Retina (tissue), 1 donor: ENCODE results near the gene SLC22A31.
"Not testable (repeated sequence)": the region's sequence is repeated elsewhere in the genome, so short reads cannot be mapped to it uniquely, and the experiment has no call there.

Source experiments
- DNase-seq: peaks from one replicate; pipeline ENCODE4 v3.0.0-alpha.2; 2016

SLC22A31 gene

GRCh38 chr16:89192956-89193575, 7.3 kb downstream of the SLC22A31 start:
- DNase-seq, result no peak

GRCh38 chr16:89192186-89192955, 8.0 kb downstream of the SLC22A31 start:
- DNase-seq, result peak; percentile 70

DNA sequence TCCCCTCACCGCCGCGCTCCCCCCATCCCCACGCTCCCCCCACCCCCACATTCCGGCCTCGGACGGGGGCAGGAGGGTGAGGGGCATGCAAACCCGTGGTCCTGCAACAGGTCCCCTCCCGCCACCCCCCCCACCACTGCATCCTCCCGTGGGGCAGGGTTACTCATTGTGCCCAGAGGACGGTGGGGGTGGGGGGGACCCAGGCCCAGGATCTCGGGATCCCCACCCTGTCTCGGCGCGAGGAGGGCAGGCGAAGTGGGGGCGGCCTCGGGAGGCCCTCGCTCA, 8.5 kb downstream of the SLC22A31 start:
- DNase-seq, result no peak

DNA sequence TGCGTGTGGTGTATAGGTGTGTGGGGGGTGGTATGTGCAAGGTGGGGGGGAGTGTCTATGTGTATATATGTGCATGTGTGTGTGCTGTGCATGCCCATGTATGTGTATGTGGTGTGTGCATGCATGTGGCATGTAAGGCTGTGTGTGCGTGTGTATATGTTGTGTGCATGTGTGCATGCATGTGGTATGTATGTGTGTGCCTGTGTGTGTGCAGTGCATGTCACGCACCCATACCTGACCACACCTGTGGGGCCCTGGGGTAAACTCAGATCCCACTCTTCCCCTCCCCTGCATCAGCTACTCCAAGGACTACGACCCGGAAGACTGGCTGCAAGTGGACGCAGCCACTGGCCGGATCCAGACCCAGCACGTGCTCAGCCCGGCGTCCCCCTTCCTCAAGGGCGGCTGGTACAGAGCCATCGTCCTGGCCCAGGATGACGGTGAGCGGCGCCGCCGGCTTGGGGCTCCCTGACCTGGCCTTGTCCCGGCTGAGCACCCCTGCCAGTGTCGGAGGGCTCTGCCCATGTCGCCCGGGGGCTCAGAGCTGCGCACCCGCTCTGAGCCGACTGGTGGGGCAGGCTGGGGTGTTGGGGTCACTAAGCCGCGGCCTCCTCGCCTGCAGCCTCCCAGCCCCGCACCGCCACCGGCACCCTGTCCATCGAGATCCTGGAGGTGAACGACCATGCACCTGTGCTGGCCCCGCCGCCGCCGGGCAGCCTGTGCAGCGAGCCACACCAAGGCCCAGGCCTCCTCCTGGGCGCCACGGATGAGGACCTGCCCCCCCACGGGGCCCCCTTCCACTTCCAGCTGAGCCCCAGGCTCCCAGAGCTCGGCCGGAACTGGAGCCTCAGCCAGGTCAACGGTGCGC, 9.1 kb downstream of the SLC22A31 start:
- DNase-seq, result peak; percentile 3

- DNase-seq, result peak; percentile 19
Measured at GRCh38 chr16:89190150-89190958, 10.0 kb downstream of the SLC22A31 start.

DNA sequence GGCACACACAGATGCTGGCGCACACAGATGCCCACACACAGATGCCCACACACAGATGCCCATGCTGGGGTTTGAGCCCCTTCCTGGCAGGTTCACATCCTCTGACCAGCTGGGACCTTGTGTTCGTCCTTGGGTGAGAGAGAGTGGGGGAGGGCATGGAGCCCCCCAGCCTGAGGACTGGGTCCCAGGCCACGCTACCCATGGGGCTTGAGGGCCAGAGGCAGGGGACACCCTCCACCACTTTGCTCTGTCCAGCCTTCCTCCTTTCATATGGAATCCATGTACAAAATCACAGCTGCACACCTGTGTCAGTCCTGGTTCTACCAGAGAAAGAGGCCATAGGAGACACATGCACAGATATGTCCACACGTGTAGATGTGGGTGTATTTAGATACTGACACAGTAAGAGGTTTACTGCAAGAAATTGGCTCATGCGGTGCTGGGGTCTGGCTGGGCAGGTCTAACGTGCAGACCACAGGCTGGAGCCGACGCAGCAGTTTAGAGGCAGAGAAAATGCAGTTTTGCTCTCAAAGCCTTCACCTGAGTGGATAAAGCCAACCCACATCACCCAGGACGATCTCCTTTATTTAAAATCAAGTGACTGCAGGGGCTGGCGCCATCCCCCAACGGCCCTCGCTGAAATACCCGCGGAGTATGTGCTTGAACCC, 10.8 kb downstream of the SLC22A31 start:
- peak; percentile 6 for DNase-seq

GRCh38 chr16:89188471-89189357, 11.6 kb downstream of the SLC22A31 start:
- not testable (repeated sequence) for DNase-seq

GRCh38 chr16:89187770-89188392, 12.5 kb downstream of the SLC22A31 start:
- no peak for DNase-seq

- peak; percentile 80 for DNase-seq
Measured at GRCh38 chr16:89187032-89187769, 13.1 kb downstream of the SLC22A31 start.

DNA sequence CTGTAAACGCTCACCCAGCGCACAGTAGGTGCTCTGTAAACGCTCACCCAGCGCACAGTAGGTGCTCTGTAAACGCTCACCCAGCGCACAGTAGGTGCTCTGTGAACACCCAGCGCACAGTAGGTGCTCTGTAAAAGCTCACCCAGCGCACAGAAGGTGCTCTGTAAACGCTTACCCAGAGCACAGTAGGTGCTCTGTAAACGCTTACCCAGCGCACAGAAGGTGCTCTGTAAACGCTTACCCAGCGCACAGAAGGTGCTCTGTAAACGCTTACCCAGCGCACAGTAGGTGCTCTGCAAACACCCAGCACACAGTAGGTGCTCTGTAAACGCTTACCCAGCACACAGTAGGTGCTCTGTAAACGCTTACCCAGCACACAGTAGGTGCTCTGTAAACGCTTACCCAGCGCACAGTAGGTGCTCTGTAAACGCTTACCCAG, 13.7 kb downstream of the SLC22A31 start:
- DNase-seq, result peak; percentile 17

DNA sequence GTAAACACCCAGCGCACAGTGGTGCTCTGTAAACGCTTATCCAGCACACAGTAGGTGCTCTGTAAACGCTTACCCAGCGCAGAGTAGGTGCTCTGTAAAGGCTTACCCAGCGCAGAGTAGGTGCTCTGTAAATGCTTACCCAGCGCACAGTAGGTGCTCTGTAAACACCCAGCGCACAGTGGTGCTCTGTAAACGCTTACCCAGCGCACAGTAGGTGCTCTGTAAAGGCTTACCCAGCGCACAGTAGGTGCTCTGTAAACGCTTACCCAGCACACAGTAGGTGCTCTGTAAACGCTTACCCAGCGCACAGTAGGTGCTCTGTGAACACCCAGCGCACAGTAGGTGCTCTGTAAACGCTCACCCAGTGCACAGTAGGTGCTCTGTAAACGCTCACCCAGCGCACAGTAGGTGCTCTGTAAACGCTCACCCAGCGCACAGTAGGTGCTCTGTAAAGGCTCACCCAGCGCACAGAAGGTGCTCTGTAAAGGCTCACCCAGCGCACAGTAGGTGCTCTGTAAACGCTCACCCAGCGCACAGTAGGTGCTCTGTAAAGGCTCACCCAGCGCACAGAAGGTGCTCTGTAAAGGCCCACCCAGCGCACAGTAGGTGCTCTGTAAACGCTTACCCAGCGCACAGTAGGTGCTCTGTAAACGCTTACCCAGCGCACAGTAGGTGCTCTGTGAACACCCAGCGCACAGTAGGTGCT, 14.3 kb downstream of the SLC22A31 start:
- DNase-seq, result not testable (repeated sequence)

- no peak for DNase-seq
Measured at GRCh38 chr16:89184933-89185794, 15.2 kb downstream of the SLC22A31 start.

- no peak for DNase-seq
Measured at GRCh38 chr16:89184677-89184932, 15.7 kb downstream of the SLC22A31 start.

DNA sequence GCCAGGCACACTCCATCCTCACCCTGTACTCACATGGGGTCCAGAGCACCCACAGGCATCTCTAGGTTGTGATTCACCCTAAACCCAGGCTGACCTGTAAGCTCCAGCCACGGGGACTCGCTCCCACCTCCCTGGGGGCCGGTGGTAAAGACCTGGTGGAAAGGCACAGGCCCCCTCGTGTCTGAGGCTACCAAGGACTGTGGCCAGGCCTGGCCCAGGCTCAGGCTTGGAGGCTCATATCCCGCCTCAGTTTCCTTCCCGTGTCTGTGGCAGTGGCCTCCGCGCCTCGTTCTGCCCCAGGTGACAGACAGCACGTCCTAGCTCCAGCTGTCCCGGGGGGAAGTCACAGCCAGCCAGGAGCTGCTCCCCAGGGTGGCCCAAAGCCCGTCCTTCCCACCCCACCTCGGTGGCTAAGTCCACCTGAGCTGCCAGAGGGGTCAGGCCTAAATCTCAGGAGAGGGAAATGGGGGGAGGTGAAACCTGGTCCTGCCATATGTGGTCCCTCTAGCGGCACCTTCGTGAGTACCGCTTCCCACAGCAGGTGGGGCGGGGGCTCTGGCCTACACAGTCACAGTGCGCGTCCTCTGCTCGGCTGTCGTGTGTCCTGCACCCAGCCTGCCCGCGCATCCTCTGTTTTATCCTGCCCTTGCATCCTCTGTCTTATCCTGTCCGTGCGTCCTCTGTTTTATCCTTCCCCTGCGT, 16.2 kb downstream of the SLC22A31 start:
- no peak for DNase-seq

DNA sequence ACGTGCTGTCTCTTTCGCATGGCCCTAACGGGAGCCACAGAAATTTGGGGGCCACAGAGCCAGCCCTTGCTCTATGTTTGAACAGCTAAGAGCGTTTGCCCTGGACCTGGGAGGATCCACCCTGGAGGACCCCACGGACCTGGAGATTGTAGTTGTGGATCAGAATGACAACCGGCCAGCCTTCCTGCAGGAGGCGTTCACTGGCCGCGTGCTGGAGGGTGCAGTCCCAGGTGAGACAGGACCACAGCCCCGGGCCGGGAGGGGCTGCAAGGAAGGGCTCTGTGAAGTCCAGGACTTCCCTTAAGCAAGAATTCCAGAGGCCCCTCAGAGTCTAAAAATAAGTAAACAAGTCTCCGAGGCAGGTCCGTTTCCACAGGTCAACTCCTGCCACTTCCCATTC, 16.9 kb downstream of the SLC22A31 start:
- no peak for DNase-seq

DNA sequence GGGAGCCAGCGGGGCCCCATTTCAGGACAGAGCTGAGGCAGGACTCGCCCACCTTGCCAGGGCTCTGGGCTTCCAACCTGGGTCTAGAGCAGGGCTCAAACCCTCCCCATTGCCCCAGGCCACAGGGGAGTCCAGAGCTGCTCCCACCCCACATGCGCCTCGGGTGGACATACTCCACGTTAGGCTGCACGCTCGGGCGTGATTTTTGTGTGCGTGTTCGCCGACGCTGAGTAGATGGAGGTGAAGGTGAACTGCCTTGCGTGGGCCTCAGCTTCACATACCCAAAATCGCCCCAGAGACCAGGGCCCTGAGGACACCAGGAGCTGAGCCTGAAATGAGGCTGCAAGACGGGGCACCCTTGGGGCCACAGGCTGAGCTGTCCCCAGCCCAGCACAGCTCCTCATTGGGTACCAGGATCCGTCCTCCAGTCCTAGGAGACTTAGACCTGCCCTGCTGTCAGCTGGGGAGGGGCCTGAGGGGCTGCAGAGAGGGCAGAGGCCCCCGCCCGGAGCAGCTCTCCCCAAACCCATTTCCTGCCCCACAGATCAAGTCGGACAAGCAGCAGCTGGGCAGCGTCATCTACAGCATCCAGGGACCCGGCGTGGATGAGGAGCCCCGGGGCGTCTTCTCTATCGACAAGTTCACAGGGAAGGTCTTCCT, 20.6 kb downstream of the SLC22A31 start:
- no peak for DNase-seq

- DNase-seq, result no peak
Measured at GRCh38 chr16:89179148-89179484, 21.2 kb downstream of the SLC22A31 start.
